Measurements from ENCODE around the gene ETV2.

DNA sequence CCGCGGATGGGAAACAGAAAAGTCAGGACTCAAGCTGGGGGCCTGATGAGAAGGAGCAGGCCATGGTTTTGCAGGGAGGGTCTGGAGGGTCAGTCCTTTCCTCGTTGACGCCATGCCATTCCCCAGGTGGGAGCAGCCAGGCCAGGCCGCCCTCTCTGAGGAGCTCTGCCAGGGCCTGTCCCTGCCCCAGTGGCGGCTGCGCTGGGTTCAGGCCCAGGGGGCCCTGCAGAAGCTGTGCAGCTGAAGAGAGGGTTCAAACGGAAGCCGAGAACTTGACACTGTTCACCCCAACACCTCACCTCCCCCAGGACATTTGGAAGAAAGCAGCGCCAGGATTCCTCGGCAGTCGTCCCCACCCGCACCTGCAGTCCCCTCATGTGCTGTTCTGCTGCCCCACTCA is 18.8 kb upstream of the ETV2 start:
- TF ChIP-seq, protein P1, sequence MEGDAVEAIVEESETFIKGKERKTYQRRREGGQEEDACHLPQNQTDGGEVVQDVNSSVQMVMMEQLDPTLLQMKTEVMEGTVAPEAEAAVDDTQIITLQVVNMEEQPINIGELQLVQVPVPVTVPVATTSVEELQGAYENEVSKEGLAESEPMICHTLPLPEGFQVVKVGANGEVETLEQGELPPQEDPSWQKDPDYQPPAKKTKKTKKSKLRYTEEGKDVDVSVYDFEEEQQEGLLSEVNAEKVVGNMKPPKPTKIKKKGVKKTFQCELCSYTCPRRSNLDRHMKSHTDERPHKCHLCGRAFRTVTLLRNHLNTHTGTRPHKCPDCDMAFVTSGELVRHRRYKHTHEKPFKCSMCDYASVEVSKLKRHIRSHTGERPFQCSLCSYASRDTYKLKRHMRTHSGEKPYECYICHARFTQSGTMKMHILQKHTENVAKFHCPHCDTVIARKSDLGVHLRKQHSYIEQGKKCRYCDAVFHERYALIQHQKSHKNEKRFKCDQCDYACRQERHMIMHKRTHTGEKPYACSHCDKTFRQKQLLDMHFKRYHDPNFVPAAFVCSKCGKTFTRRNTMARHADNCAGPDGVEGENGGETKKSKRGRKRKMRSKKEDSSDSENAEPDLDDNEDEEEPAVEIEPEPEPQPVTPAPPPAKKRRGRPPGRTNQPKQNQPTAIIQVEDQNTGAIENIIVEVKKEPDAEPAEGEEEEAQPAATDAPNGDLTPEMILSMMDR (IDR thresholded peaks at IDR 0.05) = no peak
- TF ChIP-seq POLR2A (IDR thresholded peaks at IDR 0.05) = no peak
